NCI-H748 treated with DMSO at 0.1 percent for 48 hours (cell line): ENCODE measurements around the gene ASTN2.

ENCODE experiments used
- DNase-seq: peaks from one replicate; lab custom pipeline; 2025; lab: John Stamatoyannopoulos, UW

The ASTN2 gene

DNA sequence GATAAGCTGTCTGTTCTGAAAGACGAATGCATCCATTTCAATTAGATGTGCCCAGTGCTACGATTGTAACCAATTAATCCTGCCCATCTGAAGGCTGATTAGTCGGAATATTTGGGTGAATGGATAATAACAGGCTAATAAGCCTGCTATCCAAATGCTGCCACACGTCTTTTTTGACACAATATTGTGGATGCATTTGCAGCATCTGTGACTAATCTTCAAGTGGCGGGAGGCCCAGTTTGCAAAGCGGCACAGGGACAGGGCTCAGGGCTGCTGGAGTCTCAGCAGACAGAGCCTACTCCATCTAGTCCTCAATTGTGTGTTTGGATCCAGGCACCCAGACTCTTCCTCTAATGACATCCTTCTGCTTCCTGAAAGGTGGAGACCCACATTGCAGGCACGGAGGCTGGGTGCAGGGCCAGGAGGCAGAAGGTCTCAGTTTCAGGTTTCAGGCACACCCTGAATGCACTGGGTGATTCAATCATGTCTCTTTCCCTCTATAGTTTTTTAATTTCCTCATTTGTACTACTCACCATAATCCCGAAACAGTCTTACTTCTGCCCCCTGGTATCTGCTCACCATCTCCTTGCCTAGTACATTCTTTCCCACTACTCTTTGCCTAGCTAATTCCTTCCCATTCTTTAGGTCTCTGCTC, 169.6 kb downstream of the ASTN2 start:
- DNase-seq, result no peak

GRCh38 chr9:117242082-117242481, 172.8 kb downstream of the ASTN2 start:
- no peak for DNase-seq

- no peak for DNase-seq
Observed at GRCh38 chr9:117239428-117239827, 175.4 kb downstream of the ASTN2 start.

- DNase-seq, result no peak
Observed at GRCh38 chr9:117234103-117234502, 180.8 kb downstream of the ASTN2 start.

DNA sequence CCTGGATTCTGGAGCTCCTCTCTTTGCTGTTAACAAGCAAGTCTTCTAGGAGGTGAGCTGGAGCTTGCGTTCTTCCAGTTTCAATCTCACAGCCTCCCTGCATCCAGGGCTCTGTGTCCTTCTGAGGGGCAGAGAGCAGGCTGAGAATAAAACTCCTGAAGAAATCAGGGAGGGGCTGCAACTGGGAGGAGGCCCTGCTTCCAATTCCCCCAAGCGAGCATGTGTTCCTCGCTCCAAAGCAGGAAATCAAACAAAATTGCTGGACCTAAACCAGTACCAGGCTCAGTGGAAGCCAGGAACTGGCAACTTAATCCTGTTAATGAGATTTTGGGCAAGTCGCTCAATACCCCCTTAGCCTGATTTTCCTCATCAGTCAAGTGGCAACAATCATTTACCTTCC, 181.8 kb downstream of the ASTN2 start:
- DNase-seq, result no peak

DNA sequence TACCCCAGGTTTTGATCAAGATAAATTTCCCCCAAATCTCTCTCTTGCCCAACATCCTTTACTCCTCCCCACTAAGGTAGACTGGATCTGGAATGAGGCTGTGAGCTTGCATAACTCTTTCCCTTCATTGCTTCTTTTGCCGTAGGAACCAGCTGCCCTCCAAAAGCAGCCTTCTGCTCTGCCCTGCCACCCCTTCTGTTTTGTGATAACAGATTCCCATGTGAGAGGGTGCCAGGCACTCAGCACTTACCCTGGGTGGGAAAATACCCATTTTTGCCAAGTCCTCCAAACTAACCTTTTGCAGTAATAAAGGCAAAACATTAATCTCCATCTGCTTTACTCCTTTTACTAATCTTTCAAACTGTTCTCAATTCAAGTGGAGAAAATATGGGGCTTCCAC, 182.6 kb downstream of the ASTN2 start:
- DNase-seq, result no peak

- no peak for DNase-seq
Observed at GRCh38 chr9:117231012-117231411, 183.8 kb downstream of the ASTN2 start.

GRCh38 chr9:117224695-117225094, 190.2 kb downstream of the ASTN2 start:
- DNase-seq, result peak; percentile 76

DNA sequence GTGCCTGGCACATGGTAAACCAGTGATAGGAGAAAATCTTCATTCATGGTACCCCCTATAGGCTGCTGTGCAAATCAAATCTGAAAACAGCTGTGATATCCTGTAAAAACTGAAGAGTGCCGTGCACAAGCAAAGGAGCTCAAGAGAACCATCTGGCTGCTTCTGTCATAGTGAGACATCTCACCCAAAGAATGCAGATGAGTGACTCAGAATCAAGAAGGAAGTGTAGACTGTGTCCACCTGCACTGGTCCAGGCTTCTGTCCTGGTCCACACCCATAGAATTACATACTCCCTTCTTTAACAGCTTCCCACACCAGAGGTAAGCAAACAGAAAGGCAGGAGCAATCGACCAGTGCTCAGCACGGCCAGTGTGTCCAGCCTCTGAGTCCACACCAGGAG, 195.9 kb downstream of the ASTN2 start:
- DNase-seq, result no peak

GRCh38 chr9:117214416-117214815, 200.4 kb downstream of the ASTN2 start:
- DNase-seq, result no peak

DNA sequence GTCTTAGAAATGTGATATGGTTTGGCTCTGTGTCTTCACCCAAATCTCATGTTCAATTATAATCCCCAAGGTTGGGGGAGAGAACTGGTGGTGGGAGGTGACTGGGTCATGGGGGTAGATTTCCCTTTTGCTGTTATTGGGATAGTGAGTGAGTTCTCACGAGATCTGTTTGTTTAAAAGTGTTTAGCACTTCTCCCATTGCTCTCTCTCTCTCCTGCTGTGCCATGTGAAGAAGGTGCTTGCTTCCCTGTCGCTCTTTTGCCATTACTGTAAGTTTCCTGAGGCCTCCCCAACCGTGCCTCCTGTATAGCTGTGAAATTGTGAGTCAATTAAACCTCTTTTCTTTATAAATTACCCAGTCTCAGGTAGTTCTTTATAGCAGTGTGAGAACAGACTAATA, 203.6 kb downstream of the ASTN2 start:
- DNase-seq, result no peak

DNA sequence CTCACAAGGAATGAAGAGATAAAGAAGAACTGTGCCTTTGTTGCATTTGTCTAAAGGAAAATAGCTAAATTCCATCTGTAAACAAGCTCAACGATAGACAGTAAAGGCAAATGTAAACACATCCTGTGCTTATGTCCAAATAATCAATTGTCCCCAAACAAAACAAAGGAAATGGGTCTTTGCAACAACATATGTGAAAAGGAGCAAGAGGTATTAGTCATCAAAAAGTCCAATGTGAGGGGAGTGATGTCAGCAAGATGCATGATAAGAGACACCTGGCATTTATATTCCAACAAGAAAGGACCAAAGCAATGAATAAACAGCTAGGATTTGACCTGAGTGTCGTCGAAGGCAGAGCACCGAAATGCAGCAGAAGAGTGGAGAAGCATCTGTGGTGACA, 209.1 kb downstream of the ASTN2 start:
- no peak for DNase-seq

- DNase-seq, result no peak
Observed at GRCh38 chr9:117204971-117205370, 209.9 kb downstream of the ASTN2 start.

DNA sequence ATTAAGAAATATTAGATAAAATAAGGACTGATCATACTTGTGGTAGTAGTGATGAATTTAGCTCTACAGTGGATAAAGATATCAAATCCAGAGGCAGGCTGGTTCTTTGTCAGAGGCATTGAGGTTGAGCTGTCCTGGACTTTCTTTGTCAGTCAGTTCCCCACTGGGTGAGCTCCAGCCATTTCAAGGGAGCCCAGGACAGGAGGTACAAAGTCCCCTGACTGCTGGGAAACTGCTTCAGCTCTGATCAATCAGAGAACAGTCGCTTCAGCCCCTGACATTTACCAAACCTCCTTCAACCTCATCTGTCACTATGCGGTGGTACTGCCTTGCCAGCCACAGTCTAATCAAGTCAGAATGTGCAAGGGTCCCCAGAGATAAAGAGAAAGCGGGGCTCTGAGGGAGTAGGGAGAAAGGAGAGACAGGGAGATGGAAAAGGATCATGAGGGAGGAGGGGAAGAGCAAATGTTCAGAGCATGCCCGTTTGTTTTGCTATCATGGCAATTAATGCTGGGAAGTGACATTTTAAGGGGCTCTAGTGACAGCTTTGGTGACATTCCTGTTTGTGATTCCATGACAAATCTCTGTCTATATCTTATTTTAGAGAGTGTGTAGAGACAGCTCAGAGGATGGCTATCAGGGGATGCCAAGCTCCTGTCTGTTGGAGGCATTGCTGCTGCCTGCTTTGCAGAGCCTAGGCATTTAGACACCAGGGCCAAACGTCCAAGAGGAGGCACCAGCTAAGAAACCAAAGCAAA, 223.2 kb downstream of the ASTN2 start:
- DNase-seq, result no peak

DNA sequence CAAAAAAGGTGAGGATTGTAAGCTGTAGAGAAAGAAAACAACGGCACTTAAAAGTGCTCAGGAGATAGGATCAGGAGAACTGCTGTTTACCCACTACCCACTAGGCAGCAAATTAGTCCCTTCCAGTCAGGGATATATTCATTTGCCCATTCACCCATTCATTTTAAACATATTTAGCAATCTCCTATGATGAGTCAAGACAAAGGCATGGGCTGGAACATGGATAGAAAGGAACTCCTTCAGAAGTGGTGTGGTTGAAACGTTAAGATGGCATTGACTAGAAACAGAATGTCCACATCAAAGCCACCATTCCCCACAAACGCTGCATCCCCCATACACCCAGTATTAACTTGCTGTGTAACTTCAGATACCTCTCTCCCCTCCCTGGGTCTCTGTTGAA, 225.7 kb downstream of the ASTN2 start:
- DNase-seq, result no peak

DNA sequence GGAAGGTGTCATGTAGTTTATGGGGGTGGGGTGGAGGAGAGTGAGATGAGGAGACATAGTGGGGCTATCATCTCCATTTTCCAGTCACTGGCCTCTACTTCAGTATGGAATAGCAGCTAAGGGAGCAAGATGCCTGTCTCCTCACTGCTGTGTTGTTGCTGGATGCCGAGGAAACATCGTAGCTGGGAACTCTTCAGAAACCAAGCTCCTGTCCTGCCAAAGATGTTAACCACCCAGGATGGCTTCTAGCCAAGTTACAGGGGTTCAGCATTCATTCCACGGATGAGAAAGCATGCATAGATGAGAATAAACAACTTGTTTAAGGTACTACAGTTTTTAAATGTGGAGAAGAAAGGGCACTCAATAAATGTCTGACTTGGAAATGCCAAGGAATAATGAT, 226.5 kb downstream of the ASTN2 start:
- DNase-seq, result no peak

GRCh38 chr9:117187498-117187897, 227.4 kb downstream of the ASTN2 start:
- no peak for DNase-seq

DNA sequence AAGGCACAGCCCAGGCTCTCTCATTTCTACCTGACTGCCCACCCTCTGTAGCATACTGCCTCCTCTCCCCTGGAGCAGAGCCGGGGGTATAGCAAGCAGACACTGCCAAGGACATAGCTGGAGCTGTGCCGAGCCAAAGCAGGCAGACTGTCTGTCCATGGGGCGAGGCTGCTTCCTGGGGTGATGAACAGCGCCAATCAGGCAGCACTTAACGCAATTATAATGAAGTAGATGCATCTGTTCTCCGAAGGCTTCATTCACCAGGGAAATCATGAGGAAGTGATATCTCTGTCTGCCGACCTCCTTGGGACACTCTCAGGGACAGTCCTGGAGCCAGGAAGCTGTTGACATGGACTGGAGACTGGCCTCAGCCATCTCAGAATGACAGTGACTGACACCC, 230.7 kb downstream of the ASTN2 start:
- DNase-seq, result peak; percentile 60

GRCh38 chr9:117182046-117182445, 232.8 kb downstream of the ASTN2 start:
- no peak for DNase-seq

DNA sequence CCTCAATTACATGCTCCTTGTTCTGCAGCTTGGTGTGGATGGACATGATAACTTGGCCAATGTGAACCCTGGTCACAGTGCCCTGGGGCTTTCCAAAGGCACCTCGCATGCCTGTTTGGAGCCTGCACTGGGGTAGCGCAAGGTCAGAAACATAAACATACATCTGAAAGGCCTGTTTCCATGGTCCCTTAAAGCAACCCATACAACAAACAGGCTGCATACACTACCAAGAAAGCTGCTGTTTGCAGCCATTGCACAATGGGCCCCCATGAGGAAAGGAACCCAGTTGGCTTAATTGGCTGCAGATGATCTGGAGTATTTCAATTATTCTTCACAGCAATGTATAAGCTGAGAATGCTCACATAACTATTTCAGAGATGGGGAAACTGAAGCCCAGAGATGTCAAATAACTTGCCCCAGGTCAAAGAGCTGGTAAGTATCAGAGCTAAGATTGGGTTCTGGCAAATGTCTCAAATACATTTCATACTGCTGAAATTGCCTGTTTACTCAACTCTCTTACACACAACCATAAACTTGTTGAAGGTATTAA, 233.9 kb downstream of the ASTN2 start:
- DNase-seq, result no peak

GRCh38 chr9:117178596-117179375, 236.1 kb downstream of the ASTN2 start:
- DNase-seq, result no peak

- DNase-seq, result no peak
Observed at GRCh38 chr9:117170567-117170966, 244.3 kb downstream of the ASTN2 start.
